ENCODE data around the gene ENG.
"Not testable (repeated sequence)": the region's sequence is repeated elsewhere in the genome, so short reads cannot be mapped to it uniquely, and the experiment has no call there.

ENG gene

GRCh38 chr9:127783111-127784008 lies 71.1 kb downstream of the ENG start:
- H4K20me1 ChIP-seq (ENCODE audit: control insufficient read depth, insufficient read depth, low read depth, low read length): peaks cover 16% of the 10 kb centered on the region
- no peaks in the 10 kb centered on the region for H3K9me3 ChIP-seq (ENCODE audit: control insufficient read depth, insufficient read depth, low read length)
- H3F3A ChIP-seq (ENCODE audit: control insufficient read depth, insufficient read depth): peaks cover 43% of the 10 kb centered on the region
- peak overlapping the region; percentile 61 for H3K4me2 ChIP-seq (ENCODE audit: low read length)
- H3K36me3 ChIP-seq (ENCODE audit: control insufficient read depth, low read length): peaks cover 24% of the 10 kb centered on the region
- H3K27me3 ChIP-seq (ENCODE audit: control insufficient read depth, low read length): no peaks in the 10 kb centered on the region
- H3K9me2 ChIP-seq (replicated peaks; ENCODE audit: control insufficient read depth, low read length): no peaks in the 10 kb centered on the region
- H3K27ac ChIP-seq (ENCODE audit: low read depth, low read length): peak overlapping the region; percentile 73
- H3K4me3 ChIP-seq (ENCODE audit: low read length): peak overlapping the region; percentile 71
- H3K4me1 ChIP-seq (ENCODE audit: control insufficient read depth, low read length): peaks cover 68% of the 10 kb centered on the region
- H3K79me2 ChIP-seq (ENCODE audit: control insufficient read depth, low read length): peaks cover 26% of the 10 kb centered on the region
- TF ChIP-seq CTCF (IDR thresholded peaks at IDR 0.05; ENCODE audit: low read depth, low read length, poor library complexity, severe bottlenecking) (no peak), EZH2phosphoT487 (IDR thresholded peaks at IDR 0.05; ENCODE audit: borderline replicate concordance, low read length) (no peak)

GRCh38 chr9:127781806-127782205 lies 72.7 kb downstream of the ENG start:
- no peaks in the 10 kb centered on the region for H3K9me3 ChIP-seq (ENCODE audit: control insufficient read depth, insufficient read depth, low read length)
- H3K27me3 ChIP-seq (ENCODE audit: control insufficient read depth, low read length): no peaks in the 10 kb centered on the region
- no peaks in the 10 kb centered on the region for H3K9me2 ChIP-seq (replicated peaks; ENCODE audit: control insufficient read depth, low read length)
- TF ChIP-seq CTCF (IDR thresholded peaks at IDR 0.05; ENCODE audit: low read depth, low read length, poor library complexity, severe bottlenecking): no peak
- TF ChIP-seq EZH2phosphoT487 (IDR thresholded peaks at IDR 0.05; ENCODE audit: borderline replicate concordance, low read length): no peak
- H3K79me2 ChIP-seq (ENCODE audit: control insufficient read depth, low read length): peaks cover 26% of the 10 kb centered on the region
- no peak overlapping the region for H3K4me3 ChIP-seq (ENCODE audit: low read length)
- H4K20me1 ChIP-seq (ENCODE audit: control insufficient read depth, insufficient read depth, low read depth, low read length): peaks cover under 1% of the 10 kb centered on the region; the same call in 1 of the 2 replicates
- H3K27ac ChIP-seq (ENCODE audit: low read depth, low read length): peak overlapping the region; percentile 44
- H3K4me1 ChIP-seq (ENCODE audit: control insufficient read depth, low read length): peaks cover 65% of the 10 kb centered on the region
- peaks cover 46% of the 10 kb centered on the region for H3F3A ChIP-seq (ENCODE audit: control insufficient read depth, insufficient read depth)
- no peak overlapping the region for H3K4me2 ChIP-seq (ENCODE audit: low read length)
- H3K36me3 ChIP-seq (ENCODE audit: control insufficient read depth, low read length): peaks cover 18% of the 10 kb centered on the region

- Histone ChIP-seq H3K79me2 (ENCODE audit: control insufficient read depth, low read length) (peaks cover 26% of the 10 kb centered on the region), H3K27ac (ENCODE audit: low read depth, low read length) (peak overlapping the region; percentile 44; the same call in 1 of the 2 replicates), H3K4me1 (ENCODE audit: control insufficient read depth, low read length) (peaks cover 73% of the 10 kb centered on the region), H3K36me3 (ENCODE audit: control insufficient read depth, low read length) (peaks cover 15% of the 10 kb centered on the region), H3F3A (ENCODE audit: control insufficient read depth, insufficient read depth) (peaks cover 46% of the 10 kb centered on the region)
- not testable (repeated sequence) for H3K9me3 ChIP-seq (ENCODE audit: control insufficient read depth, insufficient read depth, low read length); H3K4me3 ChIP-seq (ENCODE audit: low read length); H3K9me2 ChIP-seq (replicated peaks; ENCODE audit: control insufficient read depth, low read length); H3K4me2 ChIP-seq (ENCODE audit: low read length); H4K20me1 ChIP-seq (ENCODE audit: control insufficient read depth, insufficient read depth, low read depth, low read length); H3K27me3 ChIP-seq (ENCODE audit: control insufficient read depth, low read length)
These were observed 73.5 kb downstream of the ENG start for GRCh38 chr9:127780909-127781308.

Data from DOHH2 (cell line).